Trophoblast cell (in vitro differentiated cells and primary cell): ENCODE results near the gene LRRC75B.
"Not testable (repeated sequence)": the region's sequence is repeated elsewhere in the genome, so short reads cannot be mapped to it uniquely, and the experiment has no call there.

Experiments used
- DNase-seq, 2 donors: peaks; one replicate each; pipeline ENCODE4 v3.0.0-alpha.2; 2016
- H2AFZ ChIP-seq: 2 replicates; pipeline ENCODE4 v1.6.1; 2013; ENCODE audit warnings: low read length, moderate library complexity, mild to moderate bottlenecking; ENCODE audit not compliant: insufficient read depth, poor library complexity
- H2AK5ac ChIP-seq: 2 replicates; pipeline ENCODE4 v1.6.1; 2013; ENCODE audit warnings: mild to moderate bottlenecking, low read length
- H2BK120ac ChIP-seq: 2 replicates; pipeline ENCODE4 v1.6.1; 2013; ENCODE audit warnings: low read length, mild to moderate bottlenecking, moderate library complexity; ENCODE audit not compliant: insufficient read depth, poor library complexity
- H2BK12ac ChIP-seq: 2 replicates; pipeline ENCODE4 v1.6.1; 2013; ENCODE audit warnings: mild to moderate bottlenecking, low read length, moderate library complexity
- H2BK5ac ChIP-seq: 2 replicates; pipeline ENCODE4 v1.6.1; 2013; ENCODE audit warnings: low read length, low read depth, moderate library complexity, mild to moderate bottlenecking; ENCODE audit not compliant: poor library complexity
- H3K14ac ChIP-seq: 2 replicates; pipeline ENCODE4 v1.6.1; 2013; ENCODE audit warnings: mild to moderate bottlenecking, low read length
- H3K18ac ChIP-seq: 2 replicates; pipeline ENCODE4 v1.6.1; 2013; ENCODE audit warnings: mild to moderate bottlenecking, low read length
- H3K23ac ChIP-seq: 2 replicates; pipeline ENCODE4 v1.6.1; 2013; ENCODE audit warnings: low read length
- H3K27ac ChIP-seq: 2 replicates; pipeline ENCODE4 v1.5.1; 2013; ENCODE audit warnings: low read depth, mild to moderate bottlenecking, inconsistent platforms, low read length, moderate library complexity
- H3K27me3 ChIP-seq: 2 replicates; pipeline ENCODE4 v1.6.1; 2013; ENCODE audit warnings: inconsistent platforms, mild to moderate bottlenecking, low read length, moderate library complexity; ENCODE audit not compliant: insufficient read depth
- H3K36me3 ChIP-seq, 2 experiments: 1 replicate in 1 of 2; 2 replicates in 1 of 2; pipeline ENCODE4 v1.6.1; 2013; ENCODE audit warnings: low read length in 2 of 2, mild to moderate bottlenecking in 2 of 2, moderate library complexity in 1 of 2; ENCODE audit not compliant: insufficient read depth in 2 of 2, control insufficient read depth in 1 of 2
- H3K4ac ChIP-seq: 2 replicates; pipeline ENCODE4 v1.6.1; 2013; ENCODE audit warnings: low read depth, mild to moderate bottlenecking, low read length, moderate library complexity
- H3K4me1 ChIP-seq, 2 experiments: 1 replicate in 1 of 2; 2 replicates in 1 of 2; pipeline ENCODE4 v1.6.1; 2013; ENCODE audit warnings: low read length in 2 of 2, mild to moderate bottlenecking in 2 of 2, moderate library complexity in 1 of 2; ENCODE audit not compliant: insufficient read depth in 2 of 2, control insufficient read depth in 1 of 2
- H3K4me2 ChIP-seq: 2 replicates; pipeline ENCODE4 v1.6.1; 2013; ENCODE audit warnings: inconsistent platforms, mild to moderate bottlenecking, low read length, moderate library complexity
- H3K4me3 ChIP-seq: 2 replicates; pipeline ENCODE4 v1.5.1; 2013; ENCODE audit warnings: mild to moderate bottlenecking, low read depth, low read length, inconsistent platforms
- H3K79me1 ChIP-seq: one replicate; pipeline ENCODE4 v1.6.1; 2013; ENCODE audit warnings: low read length
- H3K79me2 ChIP-seq: 2 replicates; pipeline ENCODE4 v1.6.1; 2013; ENCODE audit warnings: low read length, mild to moderate bottlenecking; ENCODE audit not compliant: control insufficient read depth, insufficient read depth, poor library complexity
- H3K9ac ChIP-seq: 2 replicates; pipeline ENCODE4 v1.6.1; 2013; ENCODE audit warnings: mild to moderate bottlenecking, low read length
- H3K9me3 ChIP-seq: 2 replicates; pipeline ENCODE4 v1.6.1; 2013; ENCODE audit warnings: low read depth, mild to moderate bottlenecking, control low read depth, inconsistent platforms, low read length; ENCODE audit not compliant: insufficient read depth
- H4K12ac ChIP-seq: 2 replicates; pipeline ENCODE4 v1.6.1; 2013; ENCODE audit warnings: low read depth, mild to moderate bottlenecking, low read length, moderate library complexity
- H4K8ac ChIP-seq: 2 replicates; pipeline ENCODE4 v1.6.1; 2013; ENCODE audit warnings: low read depth, mild to moderate bottlenecking, low read length, moderate library complexity
- H4K91ac ChIP-seq: one replicate; pipeline ENCODE4 v1.6.1; 2013; ENCODE audit warnings: low read depth, mild to moderate bottlenecking, low read length, moderate library complexity
- WGBS: extraction: QIAGEN DNeasy Blood & Tissue Kit; methylation state at CpG from one replicate; pipeline ENCODE4 v1.1.7; 2013; ENCODE audit warnings: missing lambda C conversion rate; ENCODE audit not compliant: insufficient read length, insufficient coverage; ENCODE audit errors: extremely low coverage; 5-methylcytosine and 5-hydroxymethylcytosine counted together

Gene LRRC75B

DNA sequence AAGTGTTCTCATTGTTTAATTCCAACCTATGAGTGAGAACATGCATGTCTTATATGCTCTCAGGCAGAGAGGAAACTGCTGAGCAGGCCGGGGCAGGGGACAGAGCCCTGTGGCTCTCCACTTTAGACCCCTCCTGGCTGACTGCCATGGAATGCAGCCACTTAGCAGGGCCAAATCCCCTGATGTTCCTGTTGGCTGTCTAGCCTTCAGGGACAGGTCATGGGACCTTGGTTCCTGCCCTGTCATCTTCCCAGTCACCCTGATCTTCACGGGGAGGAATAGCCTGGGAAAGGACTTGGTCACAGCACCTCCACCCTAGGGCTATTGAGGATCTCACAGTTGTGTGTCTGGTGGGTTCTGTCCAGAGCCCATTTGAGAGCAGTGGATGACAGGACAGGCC is 13.5 kb upstream of the LRRC75B start:
- H3K14ac ChIP-seq, H3K9ac ChIP-seq, H4K91ac ChIP-seq, H3K36me3 ChIP-seq, H3K4ac ChIP-seq, H3K4me2 ChIP-seq, H3K23ac ChIP-seq, H3K79me2 ChIP-seq, H3K4me3 ChIP-seq, H4K8ac ChIP-seq, H3K27ac ChIP-seq, H3K27me3 ChIP-seq, H2AFZ ChIP-seq, H3K9me3 ChIP-seq, H2BK5ac ChIP-seq, H3K79me1 ChIP-seq, H3K18ac ChIP-seq, H2BK12ac ChIP-seq, H2AK5ac ChIP-seq, DNase-seq, H4K12ac ChIP-seq, H2BK120ac ChIP-seq: not testable (repeated sequence)
- H3K4me1 ChIP-seq = peaks cover 0 to 13% of the 10 kb centered on the region in 2 experiments
- no CpG with 5 or more reads among the region's 2 CpGs for WGBS

DNA sequence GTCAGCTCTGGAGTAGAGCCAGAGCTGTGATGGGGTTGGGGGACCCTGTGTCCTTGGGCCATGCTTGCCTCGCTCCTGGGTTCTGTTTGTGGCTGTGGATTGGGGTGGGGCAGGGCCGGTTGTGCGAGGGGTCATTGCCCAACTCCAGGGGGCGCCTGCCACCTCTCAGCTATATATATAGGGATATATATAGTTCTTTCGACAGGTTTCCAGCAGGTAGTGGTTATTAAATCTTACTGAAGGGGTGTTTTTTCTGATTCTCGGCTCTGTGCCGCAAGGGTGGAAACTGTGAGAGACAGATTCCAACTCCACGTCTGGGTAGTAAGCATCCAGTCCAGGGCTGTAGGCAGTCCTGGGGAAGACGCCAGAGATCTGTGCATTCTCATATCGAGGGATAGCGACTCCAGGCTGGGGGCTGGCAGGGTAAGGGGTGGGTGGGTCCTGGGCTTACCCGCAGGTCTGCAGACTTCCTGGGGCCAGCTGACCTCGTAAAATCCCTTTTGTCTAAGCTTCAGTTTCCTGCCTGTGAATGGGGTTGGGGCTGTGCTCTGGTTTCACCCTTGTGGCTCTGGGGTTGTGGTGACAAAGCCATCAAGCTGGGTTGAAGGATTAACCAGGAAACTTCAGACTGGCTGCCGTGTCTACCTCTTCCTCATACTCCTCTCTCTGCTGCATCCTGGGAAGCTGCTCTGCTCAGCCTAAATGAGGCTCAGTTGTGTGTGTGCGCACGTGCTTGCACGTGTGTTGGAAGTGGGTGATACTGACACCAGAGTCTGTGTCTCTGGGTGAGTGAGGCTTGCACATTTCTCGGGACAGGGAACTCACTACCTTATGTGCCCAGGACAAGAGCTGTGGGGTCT is 11.1 kb upstream of the LRRC75B start:
- not testable (repeated sequence) for H3K79me2 ChIP-seq, H2AFZ ChIP-seq, H3K14ac ChIP-seq, H2BK120ac ChIP-seq, H3K4ac ChIP-seq, H3K79me1 ChIP-seq, H3K23ac ChIP-seq, DNase-seq, H4K12ac ChIP-seq, H2BK12ac ChIP-seq, H4K91ac ChIP-seq, H3K36me3 ChIP-seq, H2AK5ac ChIP-seq, H3K4me3 ChIP-seq, H4K8ac ChIP-seq, H3K9ac ChIP-seq, H3K9me3 ChIP-seq, H3K18ac ChIP-seq, H3K27me3 ChIP-seq
- Histone ChIP-seq H3K4me2 (peak overlapping the region; percentile 33), H2BK5ac (peak overlapping the region; percentile 37), H3K27ac (peak overlapping the region; percentile 67), H3K4me1 (peaks cover 2 to 13% of the 10 kb centered on the region in 2 experiments)
- no CpG with 5 or more reads among the region's 18 CpGs for WGBS

DNA sequence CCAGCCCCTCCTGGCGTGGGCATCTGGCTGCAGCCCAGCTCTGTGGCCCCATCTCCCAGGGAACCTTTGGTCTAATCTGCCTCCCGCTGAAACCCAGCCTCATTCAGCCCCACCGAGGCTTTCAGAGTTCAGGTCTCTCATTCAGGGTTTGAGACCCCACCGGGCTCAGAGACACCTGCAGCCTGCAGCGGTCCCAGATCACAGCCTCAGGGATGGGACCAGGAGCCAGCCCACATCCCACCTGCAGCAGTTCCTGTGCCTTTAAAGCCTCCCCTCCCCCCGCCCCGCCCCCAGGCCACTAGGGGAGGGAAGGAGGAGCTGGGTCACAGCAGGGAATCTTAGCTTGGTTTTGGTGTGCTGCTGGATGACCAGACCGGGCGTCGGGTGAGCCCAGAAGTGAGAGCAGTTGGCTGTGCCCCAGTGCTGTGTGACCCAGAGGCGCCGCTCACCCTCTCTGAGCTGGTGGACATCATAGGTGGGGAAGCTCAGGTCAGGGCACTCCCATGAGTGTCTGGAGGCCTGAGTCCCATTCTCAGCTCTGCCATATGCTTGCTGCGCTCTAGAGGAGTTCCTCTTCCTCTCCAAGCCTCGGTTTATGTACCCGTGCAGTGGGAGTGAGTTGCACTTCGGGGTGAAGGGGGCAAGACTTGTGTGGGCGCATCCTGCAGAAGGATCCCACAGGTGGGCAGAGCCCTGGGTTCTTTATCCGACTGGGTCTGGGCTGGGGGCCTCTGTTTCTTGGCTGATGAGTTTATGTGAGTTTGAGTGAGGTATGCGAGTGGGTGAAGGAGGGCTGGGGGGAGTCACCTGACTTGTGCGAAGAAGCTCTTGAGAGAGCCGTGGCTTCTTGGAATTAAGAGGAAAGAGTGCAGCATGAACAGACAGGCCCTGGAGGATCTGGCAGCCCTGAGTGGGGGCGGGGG is 10.2 kb upstream of the LRRC75B start, which contains the start of gene GGT1:
TSS of gene GGT1 (plus strand) at position 347 of the 923 bp plus-strand sequence. CDS start 7,889 bp downstream, outside the sequence.
- H2AFZ ChIP-seq, H3K36me3 ChIP-seq, H3K23ac ChIP-seq, H3K4me3 ChIP-seq, H3K79me1 ChIP-seq, H3K79me2 ChIP-seq, H3K4ac ChIP-seq, H3K18ac ChIP-seq, H3K9me3 ChIP-seq, H3K9ac ChIP-seq, DNase-seq, H3K27me3 ChIP-seq, H3K14ac ChIP-seq, H4K12ac ChIP-seq: not testable (repeated sequence)
- H2AK5ac ChIP-seq = peak within 1 kb of the TSS; percentile 15
- H2BK5ac ChIP-seq = peak within 1 kb of the TSS; percentile 45
- H2BK12ac ChIP-seq = peak within 1 kb of the TSS; percentile 79
- H4K91ac ChIP-seq = peak within 1 kb of the TSS; percentile 66
- peak within 1 kb of the TSS; percentile 50 for H3K4me2 ChIP-seq
- H2BK120ac ChIP-seq = peak within 1 kb of the TSS; percentile 30
- peaks cover 2 to 13% of the 10 kb centered on the region in 2 experiments for H3K4me1 ChIP-seq
- peak within 1 kb of the TSS; percentile 32 for H4K8ac ChIP-seq
- H3K27ac ChIP-seq = peak within 1 kb of the TSS; percentile 85
- WGBS = no CpG with 5 or more reads among the region's 22 CpGs

DNA sequence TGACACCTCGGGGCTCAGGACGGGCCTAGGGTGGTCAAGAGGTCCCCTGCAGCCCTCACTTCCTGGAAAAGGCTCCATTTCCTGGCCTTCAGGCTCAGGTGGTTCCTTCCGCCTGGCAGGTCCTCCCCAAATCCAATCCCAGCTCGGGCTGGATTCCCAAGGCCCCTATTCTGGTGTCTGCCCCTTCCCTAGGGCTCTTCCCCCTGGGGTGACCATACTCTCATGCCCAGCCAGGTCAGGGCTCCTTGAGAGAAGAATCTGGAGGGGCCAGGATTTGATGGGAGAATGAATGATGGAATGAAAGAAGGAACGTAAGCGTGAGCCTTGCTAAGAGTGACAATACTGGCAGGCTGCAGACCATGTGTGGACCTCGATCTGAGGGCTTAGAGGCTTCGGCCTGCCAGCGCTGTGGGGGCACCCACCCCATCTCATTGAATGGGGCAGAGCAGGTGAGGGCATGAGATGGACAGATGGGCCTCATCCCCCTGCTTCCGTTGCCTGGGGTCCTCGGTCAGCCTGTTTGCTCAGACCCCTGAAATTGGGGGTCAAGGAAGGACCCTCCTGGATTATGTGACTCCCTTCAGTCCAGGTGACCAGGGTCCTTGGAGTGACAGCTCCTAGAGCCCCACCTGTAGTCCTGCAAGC is 9.4 kb upstream of the LRRC75B start:
- not testable (repeated sequence) for H3K36me3 ChIP-seq, H3K27me3 ChIP-seq, H4K12ac ChIP-seq, H3K4me2 ChIP-seq, H2BK120ac ChIP-seq, H3K14ac ChIP-seq, H2AFZ ChIP-seq, H3K18ac ChIP-seq, H3K4ac ChIP-seq, H3K9ac ChIP-seq, H3K9me3 ChIP-seq, H3K23ac ChIP-seq, H2BK5ac ChIP-seq, H3K4me3 ChIP-seq, DNase-seq, H3K27ac ChIP-seq, H3K79me1 ChIP-seq, H3K79me2 ChIP-seq, H4K8ac ChIP-seq
- Histone ChIP-seq H2BK12ac (peak overlapping the region; percentile 35), H3K4me1 (peaks cover 2 to 13% of the 10 kb centered on the region in 2 experiments), H4K91ac (peak overlapping the region; percentile 10), H2AK5ac (peak overlapping the region; percentile 15)
- WGBS = no CpG with 5 or more reads among the region's 11 CpGs
